Activated CD4-positive, alpha-beta T cell treated with anti-CD3 and anti-CD28 coated beads, Interleukin-2, amount 50 U/mL, for 4 hours (primary cell): ENCODE results near the gene MICAL2.

Source experiments
- DNase-seq, 2 experiments: peaks; one replicate each; pipeline ENCODE4 v3.0.0-alpha.2; 2020

MICAL2 gene

GRCh38 chr11:12291766-12292165 is 181.4 kb downstream of the MICAL2 start:
- DNase-seq, result no peak

- no peak for DNase-seq
Measured at GRCh38 chr11:12292766-12293165, 182.4 kb downstream of the MICAL2 start.

- no peak for DNase-seq
Measured at GRCh38 chr11:12293486-12293885, 183.1 kb downstream of the MICAL2 start.

- DNase-seq, result no peak
Measured at GRCh38 chr11:12294613-12295012, 184.2 kb downstream of the MICAL2 start.

- DNase-seq, result no peak
Measured at GRCh38 chr11:12295943-12296342, 185.6 kb downstream of the MICAL2 start.

GRCh38 chr11:12298610-12299009 is 188.2 kb downstream of the MICAL2 start:
- no peak for DNase-seq

- no peak for DNase-seq
Measured at GRCh38 chr11:12301379-12301778, 191.0 kb downstream of the MICAL2 start.

- DNase-seq, result no peak
Measured at GRCh38 chr11:12303421-12304149, 193.2 kb downstream of the MICAL2 start.

- no peak for DNase-seq
Measured at GRCh38 chr11:12306830-12307229, 196.4 kb downstream of the MICAL2 start.

GRCh38 chr11:12312132-12312531 is 201.7 kb downstream of the MICAL2 start:
- no peak for DNase-seq
